Stimulated activated CD8-positive, alpha-beta memory T cell treated with anti-CD3 and anti-CD28 coated beads, Interleukin-12 subunit alpha, Interleukin-12 subunit beta, amount 100 ng/mL, for 1 hour (primary cell): ENCODE data around the gene METTL4.

ENCODE experiments used
- DNase-seq: peaks from one replicate; pipeline ENCODE4 v3.0.0-alpha.2; 2020; ENCODE audit warnings: low read depth

The METTL4 gene

DNA sequence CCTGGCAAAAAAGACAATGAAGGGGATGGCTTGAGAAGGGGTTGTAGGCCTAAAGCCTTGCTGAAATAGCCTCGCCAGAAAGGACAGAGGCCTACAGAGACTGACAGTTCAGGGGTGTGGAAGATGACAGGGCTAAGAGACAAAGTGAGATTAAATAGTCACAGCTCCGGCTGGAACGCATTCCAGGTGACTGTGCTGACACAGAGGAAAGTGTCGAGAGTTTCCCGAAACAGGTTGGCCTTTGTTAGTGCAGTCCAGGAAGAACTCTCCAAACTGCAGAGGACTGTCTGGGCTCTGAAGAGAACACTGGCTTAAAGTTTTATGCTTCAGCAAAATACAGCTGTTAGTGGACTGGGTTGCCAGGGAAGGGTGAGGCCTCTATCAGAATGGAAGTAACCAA is 52.8 kb downstream of the METTL4 start:
- DNase-seq = no peak

DNA sequence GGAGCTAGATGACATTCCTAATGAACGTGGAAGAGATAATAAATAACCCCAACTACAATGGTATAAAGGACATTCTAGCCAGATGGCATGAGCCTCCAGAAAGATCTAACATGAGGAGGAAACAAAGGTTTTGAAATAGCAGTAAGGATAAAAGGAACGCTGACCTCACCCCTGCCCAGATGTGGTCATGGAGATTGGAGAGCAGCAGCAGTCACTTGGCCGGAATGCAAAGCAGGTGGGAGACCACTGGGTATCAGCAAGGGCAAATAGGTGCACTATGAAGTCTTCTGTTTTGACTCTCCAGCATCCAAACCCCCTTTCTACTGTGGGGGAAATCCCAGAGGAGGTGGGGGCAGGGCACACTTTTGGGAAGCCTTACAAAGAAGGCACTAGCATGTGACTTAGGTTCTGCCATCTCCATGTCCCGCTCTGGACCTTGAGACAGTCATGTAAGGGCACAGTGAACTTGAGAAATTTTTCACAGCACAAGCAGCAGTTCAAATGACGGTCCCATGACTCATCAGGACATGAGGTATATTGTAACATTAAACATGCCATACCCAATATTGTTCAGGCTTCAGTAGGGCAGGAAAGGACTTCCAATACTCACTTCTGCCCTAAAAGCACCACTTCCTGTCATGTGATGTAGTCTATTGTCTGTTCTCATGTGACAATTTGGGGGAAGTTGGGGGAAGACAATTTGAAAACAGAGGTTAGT is 55.2 kb downstream of the METTL4 start:
- DNase-seq = no peak

GRCh38 chr18:2515171-2515787 is 56.0 kb downstream of the METTL4 start:
- DNase-seq = no peak

DNA sequence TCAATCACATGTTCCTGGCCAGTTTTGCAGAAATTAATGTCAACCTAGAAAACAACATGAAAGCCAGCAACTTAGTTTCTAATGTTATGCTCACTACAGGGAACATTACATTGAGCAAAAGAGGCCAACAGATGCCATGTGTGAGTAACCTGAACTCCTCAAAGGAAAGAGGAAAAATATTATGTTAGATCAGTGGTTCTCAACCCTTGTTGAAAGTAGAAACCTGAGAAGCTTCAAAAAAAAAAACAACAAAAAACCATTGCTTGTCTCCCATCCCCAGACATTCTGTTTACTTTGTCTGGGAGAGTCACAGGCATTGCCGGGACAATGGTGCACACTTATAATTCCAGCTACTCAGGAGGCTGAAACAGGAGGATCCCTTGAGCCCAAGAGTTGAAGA is 57.7 kb downstream of the METTL4 start:
- DNase-seq = no peak

DNA sequence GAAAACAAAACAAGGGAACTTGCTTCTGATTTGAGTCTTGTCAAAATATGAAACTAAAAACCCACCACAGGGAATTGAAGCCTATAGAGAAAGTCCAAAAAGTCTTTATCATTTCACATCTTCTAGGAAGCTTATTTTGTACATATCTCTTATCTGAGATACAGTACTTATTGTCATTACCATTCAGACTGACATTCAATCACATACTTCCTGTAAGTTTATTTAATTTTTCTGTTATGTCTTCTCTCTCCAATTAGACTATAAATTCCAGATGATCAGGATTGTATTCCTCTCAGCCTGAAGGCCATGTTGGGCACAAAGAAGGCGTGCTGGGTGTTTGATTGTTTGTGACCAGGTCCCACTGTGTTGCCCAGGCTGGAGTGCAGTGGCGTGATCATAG is 59.2 kb downstream of the METTL4 start:
- no peak for DNase-seq

DNA sequence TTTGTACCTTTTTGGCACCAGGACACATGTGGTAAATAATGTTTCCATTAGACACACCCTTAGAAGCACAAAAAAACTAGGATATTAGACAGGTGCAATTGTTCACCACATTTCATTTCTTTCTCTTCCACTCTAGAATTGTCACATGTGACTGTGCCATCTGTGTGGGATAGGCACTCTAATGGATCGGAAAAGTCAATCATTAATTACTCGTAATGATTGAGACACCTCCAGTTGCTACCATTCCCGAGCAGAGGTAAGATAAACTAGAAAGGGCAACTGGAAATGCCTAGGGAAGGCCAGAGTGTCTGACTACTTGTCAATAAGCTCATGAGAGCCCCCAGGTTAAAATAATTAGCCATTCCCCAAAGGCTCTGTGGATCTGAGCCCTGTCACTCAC is 59.9 kb downstream of the METTL4 start:
- no peak for DNase-seq

DNA sequence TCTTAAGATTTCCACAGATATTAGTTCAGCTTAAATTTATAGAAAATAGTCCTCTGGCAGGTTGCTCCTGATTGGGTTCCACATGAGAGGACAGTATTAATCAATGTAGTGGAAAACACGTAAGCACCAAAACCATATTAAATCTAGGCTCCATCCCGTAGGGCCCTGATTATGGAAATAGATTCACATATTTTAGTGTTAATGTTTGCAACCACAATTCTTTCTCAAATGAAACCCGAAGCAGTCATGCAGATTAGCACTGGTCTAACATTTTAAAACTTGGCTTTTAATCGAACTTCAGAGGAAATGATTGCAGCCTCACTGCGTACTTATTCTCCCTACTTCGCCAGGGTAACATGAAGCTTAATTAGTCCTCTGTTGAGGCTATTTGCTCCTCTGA is 60.9 kb downstream of the METTL4 start:
- DNase-seq = no peak

GRCh38 chr18:2508678-2509077 is 62.6 kb downstream of the METTL4 start:
- no peak for DNase-seq

DNA sequence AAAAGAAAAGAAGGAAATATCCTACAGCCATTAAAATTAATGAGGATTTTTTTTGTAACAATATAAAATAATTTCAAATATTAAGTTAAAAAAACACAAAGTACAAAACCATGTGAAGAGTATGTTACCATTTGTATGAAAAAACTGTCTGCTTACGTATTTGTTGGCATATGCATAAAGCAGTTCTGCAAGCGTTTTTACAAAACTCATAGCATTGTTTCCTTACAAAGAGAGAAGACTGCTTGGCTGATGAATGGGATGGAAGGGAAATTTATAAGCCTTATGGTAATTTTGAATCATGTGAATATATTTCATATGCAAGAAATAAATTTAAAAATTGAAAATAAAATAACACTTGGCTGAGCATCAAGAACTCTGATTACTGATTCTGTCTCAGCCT is 63.1 kb downstream of the METTL4 start:
- no peak for DNase-seq

DNA sequence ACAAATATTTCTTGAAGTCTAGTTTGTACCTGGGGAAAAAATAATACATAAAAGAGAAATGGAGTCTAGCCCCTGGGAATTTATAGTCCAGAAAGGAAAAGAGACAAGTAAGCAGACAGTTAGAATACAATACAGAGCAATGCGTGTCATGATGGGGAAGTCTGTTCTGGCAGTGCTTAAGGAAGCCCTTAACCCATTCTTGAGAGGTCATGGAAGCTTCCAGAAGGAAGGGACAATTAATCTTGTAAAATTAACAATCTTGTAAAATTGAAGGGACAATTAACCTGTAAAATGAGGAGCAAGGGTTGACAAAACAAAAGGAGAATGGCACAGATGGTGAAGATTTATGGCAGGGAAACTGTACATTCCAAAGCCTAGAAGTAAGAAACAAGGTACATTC is 66.7 kb downstream of the METTL4 start:
- no peak for DNase-seq

DNA sequence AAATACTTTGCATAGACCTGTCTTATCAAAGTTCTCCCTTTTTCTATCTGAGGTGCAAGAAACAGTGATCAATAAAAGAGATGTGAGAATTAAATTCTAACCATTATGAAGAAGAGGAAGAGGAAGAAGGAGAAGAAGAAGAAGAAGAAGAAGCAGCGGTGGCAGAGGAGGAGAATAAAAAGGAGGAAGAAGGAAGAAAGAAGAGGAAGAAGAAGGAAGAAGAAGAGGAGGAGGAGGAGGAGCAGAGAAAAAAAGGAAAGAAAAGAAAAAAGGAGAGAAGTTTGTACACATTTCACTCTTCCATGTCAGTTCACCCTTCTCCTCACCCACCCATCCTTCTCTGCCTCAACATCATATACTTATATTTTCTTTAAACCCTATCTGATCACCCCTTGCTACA is 68.4 kb downstream of the METTL4 start:
- no peak for DNase-seq

- no peak for DNase-seq
Observed at GRCh38 chr18:2502394-2502793, 68.9 kb downstream of the METTL4 start.

GRCh38 chr18:2497797-2498196 is 73.5 kb downstream of the METTL4 start:
- DNase-seq = no peak

GRCh38 chr18:2495381-2495780 is 75.9 kb downstream of the METTL4 start:
- no peak for DNase-seq

DNA sequence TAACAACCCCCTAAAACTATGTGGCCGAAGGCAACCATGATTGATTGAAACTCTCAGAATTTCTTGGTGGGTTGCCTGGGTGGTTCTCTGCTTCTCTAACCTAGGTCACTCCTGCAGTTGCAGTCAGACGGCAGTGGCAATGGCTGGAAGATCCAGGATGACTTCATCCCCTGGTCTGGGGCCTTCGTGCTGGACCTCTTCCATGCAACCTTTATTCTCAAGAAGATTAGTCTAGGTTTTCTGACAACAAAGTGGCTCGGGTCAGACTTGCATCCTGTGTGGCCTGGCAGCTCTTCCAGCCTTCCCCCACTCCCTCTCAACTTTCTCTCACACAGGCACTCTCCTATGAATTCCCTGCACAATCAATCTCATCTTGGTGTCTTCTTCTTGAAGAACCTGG is 76.4 kb downstream of the METTL4 start:
- no peak for DNase-seq
